A549 (cell line): Measurements from ENCODE around the gene RING1.

Experiments used
- CTCF ChIP-seq: fragments of >200 bp; sonication (Bioruptor Twin); formaldehyde crosslinking; IDR thresholded peaks from 3 replicates; pipeline ENCODE4 v1.5.1; 2016
- POLR2A ChIP-seq: IDR thresholded peaks from 2 replicates; pipeline ENCODE4 v1.6.1; 2012; ENCODE audit warnings: mild to moderate bottlenecking, low read length
- RAD21 ChIP-seq, 2 experiments: fragments of >200 bp in 1 of 2; sonication (Bioruptor Twin) in 1 of 2; formaldehyde crosslinking in 1 of 2; IDR thresholded peaks in 1 of 2; conservative IDR thresholded peaks in 1 of 2; 2 replicates in 1 of 2; 3 replicates in 1 of 2; pipeline ENCODE4 v1.6.1; 2012 to 2018; ENCODE audit warnings: inconsistent platforms in 1 of 2

GRCh38 chr6:33192105-33192646 lies 16.1 kb upstream of the RING1 start, which contains the start of gene COL11A2:
- TF ChIP-seq CTCF (no peak), POLR2A (no peak), RAD21 (conservative IDR thresholded peaks at IDR 0.05 in 1 of 2, IDR thresholded peaks at IDR 0.05 in 1 of 2) (no peak)
